Heart left ventricle (tissue), 13 donors: ENCODE data around the gene DLD.

Experiments
- CTCF ChIP-seq, 12 donors: fragments of 200-600 bp; sonication (generic) in 4 of 12; IDR thresholded peaks; one replicate each; pipeline versions ENCODE4 v1.5.0 to v1.8.0; 2018 to 2022; ENCODE audit warnings: antibody characterized with exemption in 12 of 12, mild to moderate bottlenecking in 5 of 12
- POLR2A ChIP-seq, 2 donors: fragments of 450-650 bp; IDR thresholded peaks; one replicate each; pipeline ENCODE4 v1.6.1; 2017; ENCODE audit warnings: antibody characterized with exemption in 2 of 2, mild to moderate bottlenecking in 2 of 2, moderate library complexity in 2 of 2
- donor health status: ischemic (EF 13 %, LVEDD 7.1; RV severe dilation, severe dysfunction).
- donor health status: DM: no; HTN: yes; CAD: no.
- donor health status: DM: no; HTN: no; CAD: no.
- donor health status: ischemic (EF 25% LVEDD 6.9; RV normal size, moderate dysfunction).
- donor health status: ischemic (EF 25% LVEDD 5.7; RV mildly dilated, moderate dysfunction).
- donor health status: ischemic (EF 35%, LVEDD 5.7; RV mildly dilated, moderate dysfunction).
- donor health status: nonischemic (EF 11% LVEDD 7.7; RV severe dilation, severe dysfunction).
- donor health status: DM: yes; HTN: yes; CAD: no.
- donor health status: PGD.
- donor health status: ischemic (EF 29% LVEDD 5.4; RV normal size, mild dysfunction).
- donor health status: nonischemic (EF 23%, LVEDD 6.1; RV moderate dilation, normal function).

DNA sequence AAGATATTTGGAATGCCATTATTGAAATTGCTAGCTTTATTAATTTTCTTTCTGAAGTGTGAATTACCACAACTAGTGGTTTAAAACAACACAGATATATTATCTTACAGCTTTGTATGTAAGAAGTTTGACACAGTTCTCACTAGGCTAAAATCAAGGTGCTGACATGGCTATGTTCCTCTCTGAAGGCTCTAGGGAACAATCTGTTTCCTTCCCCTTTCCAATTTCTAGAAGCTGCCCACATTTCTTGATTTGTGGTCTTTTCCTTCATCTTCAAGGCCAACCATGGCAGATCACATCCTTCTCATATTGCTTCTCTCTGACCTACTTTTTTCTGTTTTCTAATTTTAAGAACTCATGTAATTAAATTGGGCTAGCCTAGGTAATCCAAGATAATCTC, 44.7 kb upstream of the DLD start:
- TF ChIP-seq CTCF (IDR thresholded peaks at IDR 0.05) = no peak
- TF ChIP-seq POLR2A (IDR thresholded peaks at IDR 0.05) = no peak
